Fibroblast of skin of left biceps (primary cell): ENCODE data around the gene SP7.
"Not testable (repeated sequence)": the region's sequence is repeated elsewhere in the genome, so short reads cannot be mapped to it uniquely, and the experiment has no call there.

Source experiments
- DNase-seq, 2 experiments: peaks; one replicate each; pipeline ENCODE4 v3.0.0-alpha.2; 2013; ENCODE audit warnings: low read depth in 2 of 2

The SP7 gene

DNA sequence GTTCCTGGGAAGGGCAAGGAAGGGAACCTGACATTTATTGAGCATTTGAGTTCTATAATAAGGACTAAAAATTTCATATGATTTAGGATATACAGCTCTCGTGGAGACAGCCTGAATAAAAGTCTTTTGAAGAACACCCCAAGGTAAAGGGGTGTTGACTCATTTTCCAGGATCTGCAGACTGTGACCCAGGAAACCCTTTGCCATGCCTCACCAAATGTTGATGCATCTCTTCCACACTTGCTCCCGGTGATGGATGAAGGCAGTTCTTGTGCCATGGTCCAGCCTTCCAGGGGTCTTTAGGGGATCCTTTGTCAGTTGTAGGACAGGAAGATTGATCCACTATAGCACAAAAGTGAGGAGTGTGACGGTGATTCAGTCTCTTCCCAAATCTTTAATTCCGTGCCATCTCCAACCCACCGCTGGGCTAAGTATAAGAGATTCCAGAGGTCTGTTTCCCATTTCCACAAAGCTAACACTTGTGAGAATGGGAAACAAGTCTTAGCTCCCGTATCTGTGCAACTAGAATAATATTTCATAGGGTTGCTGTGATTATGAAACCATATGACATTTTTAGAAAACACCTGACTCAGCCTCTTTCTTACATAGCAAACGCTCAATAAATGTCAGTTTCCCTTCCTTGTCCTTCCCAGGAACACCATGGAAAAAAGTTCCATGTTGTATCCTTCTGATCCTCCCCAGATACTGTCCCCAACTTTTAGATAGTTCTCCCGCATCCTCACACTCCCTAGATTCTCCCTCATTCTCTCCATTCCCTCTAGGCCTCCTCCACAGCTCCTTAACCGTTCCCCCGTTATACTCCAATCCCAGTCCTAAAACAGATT is 15.6 kb downstream of the SP7 start:
- DNase-seq, result no peak

DNA sequence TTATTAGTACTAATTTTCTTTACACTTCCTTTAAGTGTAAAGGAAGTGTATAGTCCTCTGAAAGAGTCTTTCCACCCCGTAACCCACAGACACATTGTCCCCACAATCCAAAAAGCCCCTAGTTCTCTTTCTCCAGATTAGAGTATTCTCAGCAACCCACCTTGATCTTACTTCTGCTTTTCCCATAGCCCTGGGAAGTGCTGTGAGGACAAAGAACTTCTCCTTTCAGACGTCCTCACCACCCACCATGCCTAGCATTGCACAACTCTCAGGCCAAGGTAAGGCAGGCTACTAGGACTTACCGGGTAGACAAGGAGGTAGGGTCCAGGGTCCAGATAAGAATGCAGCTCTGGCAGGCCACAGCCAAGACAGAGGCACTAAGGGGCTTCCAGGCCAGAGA is 22.2 kb downstream of the SP7 start:
- DNase-seq, result no peak

DNA sequence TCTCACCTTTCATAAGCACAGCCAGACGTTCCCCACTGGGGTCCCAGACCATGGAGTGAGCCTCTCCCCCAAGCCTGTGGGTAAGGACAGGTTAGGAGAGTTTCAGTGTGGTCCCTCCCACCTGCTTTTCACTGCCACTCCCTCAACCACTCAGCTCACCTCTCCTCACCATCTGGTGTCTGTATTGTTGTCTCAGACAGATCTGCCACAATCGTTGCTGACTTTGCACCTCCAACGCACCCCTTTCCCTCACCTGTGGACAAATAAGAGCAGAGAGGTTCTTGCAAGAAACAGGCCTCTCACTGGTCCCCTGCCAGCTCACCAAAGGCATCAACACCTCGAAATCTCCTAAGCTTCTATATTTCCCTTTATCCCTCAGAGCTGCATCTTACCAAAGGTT is 27.9 kb downstream of the SP7 start:
- DNase-seq, result no peak

DNA sequence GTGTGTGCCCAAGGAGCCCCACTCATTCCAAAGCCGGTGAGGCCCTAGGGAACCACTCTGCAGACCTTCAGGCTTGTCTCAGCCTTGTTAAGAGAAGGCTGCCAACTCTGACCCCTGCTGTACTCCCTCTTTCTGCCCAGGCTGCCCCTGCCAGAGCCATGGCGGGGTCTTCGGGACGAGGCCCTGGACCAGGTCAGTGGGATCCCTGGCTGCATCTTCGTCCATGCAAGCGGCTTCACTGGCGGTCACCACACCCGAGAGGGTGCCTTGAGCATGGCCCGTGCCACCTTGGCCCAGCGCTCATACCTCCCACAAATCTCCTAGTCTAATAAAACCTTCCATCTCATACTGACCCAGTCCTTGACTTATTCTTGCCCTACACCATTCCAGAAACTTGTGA is 29.3 kb downstream of the SP7 start:
- no peak for DNase-seq

DNA sequence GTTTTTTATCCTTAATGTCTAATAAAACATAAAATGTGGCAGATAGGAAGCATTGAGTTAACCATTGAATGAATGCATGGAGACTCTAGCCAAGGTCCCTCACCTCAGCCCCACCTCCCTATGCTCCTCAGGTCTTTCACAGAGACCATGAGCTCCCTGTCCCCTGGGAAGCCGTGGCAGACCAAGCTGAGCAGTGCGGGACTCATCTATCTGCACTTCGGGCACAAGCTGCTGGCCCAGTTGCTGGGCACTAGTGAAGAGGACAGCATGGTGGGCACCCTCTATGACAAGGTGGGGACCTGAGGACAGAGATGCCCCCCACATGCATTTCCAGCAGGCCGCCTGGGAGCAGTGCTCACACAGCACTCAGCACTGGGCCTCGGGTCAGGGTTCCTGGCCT is 33.3 kb downstream of the SP7 start:
- no peak for DNase-seq

DNA sequence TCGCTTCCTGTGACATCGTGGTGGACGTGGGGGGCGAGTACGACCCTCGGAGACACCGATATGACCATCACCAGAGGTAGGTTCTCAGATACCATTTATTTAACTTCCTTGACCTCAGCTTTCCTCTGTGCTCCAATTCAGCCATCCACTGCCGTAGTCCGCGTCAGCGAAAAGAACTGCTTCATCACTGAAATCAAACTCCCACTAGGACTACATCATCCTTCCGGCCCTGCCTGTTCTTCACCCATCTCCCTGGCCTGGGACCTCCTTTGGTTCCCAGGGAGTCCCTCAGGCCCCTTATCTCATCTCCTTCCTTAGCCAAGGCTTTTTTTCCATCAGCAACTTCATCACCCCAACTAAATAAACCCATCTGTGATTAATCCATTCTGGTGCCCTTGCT is 36.0 kb downstream of the SP7 start:
- no peak for DNase-seq

DNA sequence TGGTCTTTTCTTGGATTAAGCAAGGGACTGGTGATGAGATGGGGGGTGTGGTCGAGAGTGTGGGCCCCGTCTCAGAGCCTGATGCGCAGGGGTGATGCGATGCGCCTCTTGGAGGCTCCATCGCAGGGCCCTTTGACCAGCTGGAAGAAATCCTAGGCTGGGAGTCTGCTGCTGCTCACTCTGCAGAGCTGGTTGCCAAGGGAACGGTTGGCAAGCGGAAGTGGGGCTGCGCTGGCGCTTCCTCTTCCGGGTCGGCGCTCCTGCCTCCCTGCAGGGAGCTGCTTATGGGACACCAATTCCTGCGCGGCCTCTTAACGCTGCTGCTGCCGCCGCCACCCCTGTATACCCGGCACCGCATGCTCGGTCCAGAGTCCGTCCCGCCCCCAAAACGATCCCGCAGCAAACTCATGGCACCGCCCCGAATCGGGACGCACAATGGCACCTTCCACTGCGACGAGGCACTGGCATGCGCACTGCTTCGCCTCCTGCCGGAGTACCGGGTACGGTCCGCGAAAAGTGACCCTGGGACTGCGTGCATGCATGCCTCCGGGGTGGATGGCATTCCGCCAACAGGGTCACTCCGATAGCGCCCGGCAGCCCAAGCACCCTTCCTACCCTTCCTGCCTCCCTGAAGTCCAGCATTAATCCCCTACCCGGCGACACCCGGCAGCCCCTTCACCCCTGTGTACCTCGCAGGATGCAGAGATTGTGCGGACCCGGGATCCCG is 36.5 kb downstream of the SP7 start, which contains the start of gene MYG1:
Gene MYG1, plus strand, starts transcription at position 242 of the 727 bp plus-strand sequence. Its CDS starts 43 bp downstream, at position 285.
- DNase-seq, result peak; percentile 51 to 57

DNA sequence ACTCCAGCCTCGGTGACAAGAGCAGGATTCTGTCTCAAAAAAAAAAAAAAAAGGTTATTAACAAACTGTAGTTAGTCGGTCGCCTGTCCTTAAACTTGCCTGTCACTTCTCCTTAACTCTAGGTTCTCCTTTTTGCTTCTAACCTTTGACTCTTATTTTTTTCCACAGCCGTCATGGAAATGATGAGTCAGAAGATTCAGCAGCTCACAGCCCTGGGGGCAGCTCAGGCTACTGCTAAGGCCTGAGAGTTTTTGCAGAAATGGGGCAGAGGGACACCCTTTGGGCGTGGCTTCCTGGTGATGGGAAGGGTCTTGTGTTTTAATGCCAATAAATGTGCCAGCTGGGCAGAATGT is 37.1 kb downstream of the SP7 start:
- DNase-seq, result no peak

DNA sequence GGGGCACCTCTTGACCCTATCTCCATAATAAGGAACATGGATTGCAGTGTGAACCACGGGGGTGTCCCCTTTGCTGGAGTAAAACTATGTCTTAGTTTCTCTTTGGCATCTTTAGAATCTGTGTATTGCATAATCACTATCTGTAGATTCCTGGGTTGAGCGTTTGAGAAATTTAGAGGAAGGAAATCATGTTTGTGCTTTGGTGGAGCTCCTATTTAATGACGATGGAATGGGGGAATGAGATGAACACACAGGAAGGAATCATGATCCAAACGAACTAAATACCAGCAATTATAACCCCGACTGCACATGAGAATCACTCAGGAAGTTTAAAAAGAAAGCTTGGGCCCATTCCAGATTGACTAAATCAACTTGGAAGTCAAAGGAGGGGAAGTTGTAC is 38.0 kb downstream of the SP7 start:
- peak; percentile 76 to 81 for DNase-seq

DNA sequence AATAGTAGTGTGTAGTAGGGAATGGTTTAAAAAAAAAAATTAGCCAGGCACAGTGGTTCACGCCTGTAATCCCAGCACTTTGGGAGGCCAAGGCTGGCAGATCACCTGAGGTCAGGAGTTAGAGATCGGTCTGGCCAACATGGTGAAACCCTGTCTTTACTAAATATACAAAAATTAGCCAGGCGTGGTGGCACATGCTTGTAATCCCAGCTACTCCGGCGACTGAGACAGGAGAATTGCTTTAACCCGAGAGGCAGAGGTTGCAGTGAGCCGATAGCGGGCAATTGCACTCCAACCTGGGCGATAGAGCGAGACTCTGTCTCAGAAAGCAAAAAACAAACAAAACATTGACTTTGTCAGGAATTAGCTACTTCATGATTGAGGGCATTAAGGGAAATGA is 39.0 kb downstream of the SP7 start:
- DNase-seq, result not testable (repeated sequence)

DNA sequence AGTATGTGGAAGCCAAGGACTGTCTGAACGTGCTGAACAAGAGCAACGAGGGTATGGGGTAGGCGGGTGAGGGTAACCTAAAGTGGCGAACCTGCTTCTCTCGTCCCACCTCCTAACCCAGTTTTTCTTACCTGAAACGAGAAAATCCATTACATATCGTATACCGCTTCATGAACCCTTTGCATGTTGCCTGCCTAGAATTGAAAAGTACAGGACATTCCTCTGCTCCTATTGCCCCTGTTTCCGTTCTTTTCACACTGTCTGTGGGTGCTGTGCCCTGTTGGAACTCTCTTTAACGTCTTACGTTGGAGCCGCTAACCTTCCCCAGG is 40.3 kb downstream of the SP7 start:
- no peak for DNase-seq

DNA sequence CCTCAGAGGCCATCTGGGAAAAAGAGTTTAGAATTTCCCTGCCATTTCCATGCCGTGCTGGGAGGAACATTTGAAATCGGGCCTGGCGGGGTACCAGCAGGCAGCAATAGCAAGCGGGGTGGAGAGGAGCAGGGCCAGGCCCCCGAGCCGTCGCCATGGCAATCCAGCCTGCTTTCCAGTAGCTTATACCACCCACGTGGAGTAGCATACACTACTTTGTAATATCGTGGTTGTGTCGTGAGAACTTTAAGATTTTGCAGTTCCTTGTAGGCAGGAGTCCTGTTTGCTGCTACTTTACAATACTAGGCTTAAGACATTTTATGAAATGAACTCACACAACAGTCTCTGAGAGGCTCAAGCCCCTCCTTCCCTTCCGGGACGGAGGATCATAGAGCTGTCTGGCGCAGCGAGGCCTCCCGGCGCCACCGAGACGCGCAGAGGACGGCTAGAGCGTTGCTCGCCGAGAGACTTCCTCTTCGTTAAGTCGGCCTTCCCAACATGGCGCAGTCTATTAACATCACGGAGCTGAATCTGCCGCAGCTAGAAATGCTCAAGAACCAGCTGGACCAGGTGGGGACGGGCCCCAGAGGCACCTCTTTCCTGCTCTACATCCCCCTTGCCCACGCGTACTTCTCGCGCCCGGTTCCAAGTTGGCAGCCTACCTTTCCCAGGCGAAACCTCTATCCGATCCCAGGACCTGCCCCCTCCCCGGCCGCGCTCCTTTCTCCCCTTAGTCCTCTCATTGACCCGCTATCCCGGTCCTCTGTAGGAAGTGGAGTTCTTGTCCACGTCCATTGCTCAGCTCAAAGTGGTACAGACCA is 40.9 kb downstream of the SP7 start, which contains the start of gene PFDN5:
Gene PFDN5, plus strand, starts transcription at position 473 of the 821 bp plus-strand sequence. Its CDS starts 26 bp downstream, at position 499.
- DNase-seq, result peak in 1 of 2 experiments; percentile 61

DNA sequence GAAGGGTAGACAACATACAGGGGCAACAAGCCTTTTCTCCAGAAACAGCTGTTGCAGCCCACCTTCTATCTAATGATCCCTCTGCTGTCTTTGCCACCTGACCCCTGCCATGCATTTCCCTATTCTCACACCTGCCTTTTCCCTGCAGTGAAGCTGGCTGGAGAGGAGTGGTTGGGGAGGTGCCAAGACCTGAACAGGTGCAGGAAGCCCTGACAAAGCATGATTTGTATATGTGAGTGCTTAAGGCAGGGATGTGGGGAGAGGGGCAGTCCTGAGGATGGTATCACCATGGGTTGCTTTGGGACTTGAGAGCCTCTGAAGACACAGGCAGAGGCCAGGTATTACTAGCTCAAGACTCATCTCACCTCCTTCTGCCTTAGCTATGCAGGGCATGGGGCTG is 43.7 kb downstream of the SP7 start:
- no peak for DNase-seq

DNA sequence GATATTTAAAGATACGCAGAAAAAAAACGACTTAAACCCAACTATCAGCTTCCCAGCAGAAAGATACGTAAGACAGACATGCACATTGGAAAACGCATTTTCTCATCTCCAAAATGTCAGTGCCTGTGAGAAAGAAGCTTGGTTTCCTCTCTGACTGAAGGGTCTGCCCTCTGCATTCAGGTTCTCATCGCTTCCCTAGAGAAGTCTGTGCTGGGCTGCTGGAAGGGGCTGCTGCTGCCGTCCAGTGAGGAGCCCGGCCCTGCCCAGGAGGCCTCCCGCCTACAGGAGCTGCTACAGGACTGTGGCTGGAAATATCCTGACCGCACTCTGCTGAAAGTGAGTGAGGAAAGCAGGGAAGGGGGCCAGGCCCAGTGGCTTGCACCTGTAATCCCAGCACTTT is 45.5 kb downstream of the SP7 start:
- DNase-seq, result no peak

DNA sequence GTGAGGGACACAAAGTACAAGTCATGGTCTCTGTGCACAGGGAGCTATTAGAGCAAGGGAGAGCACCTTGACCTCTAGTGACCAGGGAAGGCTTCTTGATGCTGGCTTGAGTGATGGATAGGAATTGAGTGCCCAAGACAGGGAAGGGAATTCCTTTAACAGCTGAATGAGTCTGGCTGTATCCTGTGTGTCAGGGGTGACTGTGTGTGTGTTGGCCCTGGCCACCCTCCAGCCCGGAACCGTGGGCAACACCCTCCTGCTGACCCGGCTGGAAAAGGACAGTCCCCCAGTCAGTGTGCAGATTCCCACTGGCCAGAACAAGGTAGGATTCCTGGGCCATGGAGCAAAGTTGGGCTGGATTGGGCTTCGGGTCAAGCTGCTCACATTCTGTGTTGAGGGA is 46.3 kb downstream of the SP7 start:
- no peak for DNase-seq

DNA sequence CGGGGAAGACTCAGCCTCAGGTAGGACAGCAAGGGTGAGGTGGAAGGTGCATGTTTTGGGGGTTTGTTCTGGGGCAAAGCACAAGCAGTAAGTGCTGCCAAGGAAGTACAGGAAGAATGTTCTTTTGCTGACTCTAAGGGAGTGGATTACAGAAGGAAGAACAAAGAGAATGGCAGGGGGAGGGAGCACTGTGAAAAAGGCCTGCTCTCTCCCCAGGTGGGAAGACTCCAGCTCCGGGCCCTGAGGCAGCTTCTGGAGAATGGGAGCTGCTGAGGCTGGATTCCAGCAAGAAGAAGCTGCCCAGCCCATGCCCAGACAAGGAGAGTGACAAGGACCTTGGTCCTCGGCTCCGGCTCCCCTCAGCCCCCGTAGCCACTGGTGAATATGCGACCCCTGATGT is 47.8 kb downstream of the SP7 start:
- no peak for DNase-seq

DNA sequence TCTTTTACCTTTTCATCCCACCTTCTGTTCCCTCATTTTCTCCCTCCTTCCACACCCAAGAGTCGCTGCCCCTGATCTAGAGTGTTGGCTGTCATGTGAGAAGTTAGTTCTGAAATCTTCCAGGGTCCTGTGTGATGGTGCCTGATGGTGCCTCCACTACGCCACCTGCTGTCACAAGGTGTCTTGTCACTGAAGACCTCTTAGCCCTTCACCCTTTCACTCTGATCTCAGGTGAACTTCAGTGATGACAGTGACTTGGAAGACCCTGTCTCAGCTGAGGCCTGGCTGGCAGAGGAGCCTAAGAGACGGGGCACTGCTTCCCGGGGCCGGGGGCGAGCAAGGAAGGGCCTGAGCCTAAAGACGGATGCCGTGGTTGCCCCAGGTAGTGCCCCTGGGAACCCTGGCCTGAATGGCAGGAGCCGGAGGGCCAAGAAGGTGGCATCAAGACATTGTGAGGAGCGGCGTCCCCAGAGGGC is 48.4 kb downstream of the SP7 start:
- no peak for DNase-seq

DNA sequence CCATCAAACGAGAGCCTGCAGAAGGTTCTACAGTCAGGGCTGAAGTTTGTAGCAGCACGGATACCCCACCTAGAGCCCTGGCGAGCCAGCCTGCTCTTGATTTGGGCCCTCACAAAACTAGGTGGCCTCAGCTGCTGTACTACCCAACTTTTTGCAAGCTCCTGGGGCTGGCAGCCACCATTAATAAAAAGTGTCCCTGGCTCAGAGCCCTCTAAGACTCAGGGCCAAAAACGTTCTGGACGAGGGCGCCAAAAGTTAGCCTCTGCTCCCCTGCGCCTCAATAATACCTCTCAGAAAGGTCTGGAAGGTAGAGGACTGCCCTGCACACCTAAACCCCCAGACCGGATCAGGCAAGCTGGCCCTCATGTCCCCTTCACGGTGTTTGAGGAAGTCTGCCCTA is 49.7 kb downstream of the SP7 start:
- no peak for DNase-seq

DNA sequence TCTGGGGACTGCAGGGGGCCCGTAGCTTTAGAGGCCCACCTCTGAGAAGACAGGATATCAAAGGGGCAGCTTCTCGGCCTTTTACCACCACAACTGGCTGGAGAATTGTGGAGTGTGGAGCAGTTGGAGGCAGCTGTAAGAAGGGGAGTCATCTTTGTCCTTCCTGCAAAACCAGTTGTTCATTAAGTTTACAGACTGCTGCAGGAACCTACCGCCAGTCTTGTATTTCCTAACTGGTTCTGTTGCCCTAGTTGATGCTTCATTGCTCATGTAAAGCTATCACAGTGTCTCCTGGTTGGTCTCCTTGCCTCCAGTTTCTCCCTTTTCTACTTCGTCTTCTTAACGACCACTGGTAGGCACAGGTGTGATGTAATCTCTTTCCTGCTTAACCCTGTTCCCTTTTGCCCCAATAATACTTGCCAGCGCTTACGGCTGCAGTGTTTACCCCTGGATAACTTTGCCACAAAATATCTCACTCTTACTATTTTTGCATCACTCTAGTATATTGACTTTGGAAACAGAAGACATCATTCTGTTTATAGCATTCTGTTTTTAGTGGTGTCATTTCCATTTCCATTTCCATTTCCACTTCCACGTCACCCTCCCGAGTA is 56.2 kb downstream of the SP7 start:
- no peak for DNase-seq

DNA sequence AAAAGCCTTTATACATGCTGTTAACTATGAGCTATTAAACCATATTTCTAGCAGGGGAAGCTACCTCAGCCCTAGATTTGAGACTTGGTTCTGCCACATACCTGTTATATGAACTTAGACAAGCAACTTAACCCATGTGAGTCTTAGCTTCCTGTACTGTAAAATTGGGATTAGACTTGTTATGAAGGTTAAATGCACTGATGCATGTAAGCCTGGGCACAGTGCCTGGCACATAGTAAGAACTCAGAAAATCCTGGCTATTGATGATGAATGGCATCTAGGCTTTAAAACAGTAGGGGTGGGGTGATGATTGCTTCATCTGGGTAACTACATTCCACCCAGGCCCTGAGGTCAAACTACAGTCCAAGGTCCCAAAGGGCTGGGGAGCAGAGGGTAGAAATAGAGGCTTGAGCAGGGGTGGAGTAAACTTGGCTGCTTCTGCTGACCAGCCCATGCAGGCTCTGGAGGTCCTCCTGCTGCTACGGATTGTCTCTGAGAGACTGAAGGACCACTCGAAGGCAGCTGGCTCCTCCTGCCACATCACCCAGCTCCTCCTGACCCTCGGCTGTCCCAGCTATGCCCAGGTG is 56.8 kb downstream of the SP7 start:
- no peak for DNase-seq

DNA sequence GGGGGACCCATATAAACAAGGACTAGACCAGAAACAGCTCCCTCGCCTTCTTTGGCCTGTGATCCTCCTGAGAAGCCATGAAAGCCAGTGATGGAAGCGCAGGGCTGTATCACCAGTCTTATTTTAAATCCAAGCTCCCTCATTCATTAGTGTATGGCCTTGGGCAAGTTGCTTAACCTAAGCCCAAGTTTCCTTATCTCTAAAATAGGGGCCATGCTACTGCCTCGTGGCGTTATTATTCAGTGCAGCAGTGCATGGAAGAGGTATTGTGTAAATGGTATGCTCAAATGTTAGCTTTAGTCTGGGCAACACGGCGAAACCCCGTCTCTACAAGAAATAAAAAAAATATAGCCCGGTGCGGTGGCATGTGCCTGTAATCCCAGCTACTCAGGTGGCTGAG is 58.2 kb downstream of the SP7 start:
- no peak for DNase-seq
